ENCODE measurements around the gene PCDHGB2.
A peak's percentile ranks its signal among the peaks of the same experiment; 100 is the strongest.
"Not testable (repeated sequence)": the region's sequence is repeated elsewhere in the genome, so short reads cannot be mapped to it uniquely, and the experiment has no call there.

PCDHGB2 gene

GRCh38 chr5:141375444-141376155 lies 15.8 kb downstream of the PCDHGB2 start:
- H3K9me3 ChIP-seq (ENCODE audit: insufficient read depth, low read depth, low read length): peaks cover 67% of the 10 kb centered on the region
- H3K27me3 ChIP-seq (ENCODE audit: insufficient read depth, low read length); H3K4me3 ChIP-seq (ENCODE audit: low read length); H3K36me3 ChIP-seq (ENCODE audit: insufficient read depth, low read depth, low read length); H3K27ac ChIP-seq (ENCODE audit: low read length); H3K4me1 ChIP-seq (ENCODE audit: insufficient read depth, low read length); H3K9ac ChIP-seq (ENCODE audit: low read depth, low read length): not testable (repeated sequence)

DNA sequence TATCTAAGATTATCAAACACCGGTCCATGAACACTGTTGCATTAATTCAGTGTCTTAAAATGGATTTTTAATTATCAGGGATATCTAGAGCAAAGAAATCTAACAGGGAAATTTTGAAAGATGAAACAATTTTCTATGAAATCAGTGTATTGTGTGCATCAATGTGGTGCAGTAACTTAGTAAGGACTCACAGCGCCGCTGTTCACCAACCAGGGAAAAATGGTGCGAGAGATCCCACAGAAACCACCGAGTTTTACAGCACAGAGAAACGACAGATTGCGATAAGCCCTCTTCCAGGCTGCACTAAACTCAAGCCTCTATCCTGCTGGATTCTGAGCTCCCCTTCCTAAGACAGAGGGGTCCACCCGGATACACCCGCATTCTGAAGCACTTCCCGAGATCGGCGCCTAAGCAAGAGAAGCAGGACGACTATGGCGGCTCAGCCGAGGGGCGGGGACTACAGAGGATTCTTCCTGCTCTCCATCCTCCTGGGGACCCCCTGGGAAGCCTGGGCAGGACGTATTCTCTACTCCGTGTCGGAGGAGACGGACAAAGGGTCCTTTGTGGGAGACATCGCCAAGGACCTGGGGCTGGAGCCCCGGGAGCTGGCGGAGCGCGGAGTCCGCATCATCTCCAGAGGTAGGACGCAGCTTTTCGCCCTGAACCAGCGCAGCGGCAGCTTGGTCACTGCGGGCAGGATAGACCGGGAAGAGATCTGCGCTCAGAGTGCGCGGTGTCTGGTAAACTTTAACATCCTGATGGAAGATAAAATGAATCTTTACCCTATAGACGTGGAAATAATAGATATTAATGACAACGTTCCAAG lies 22.9 kb downstream of the PCDHGB2 start, which contains the start of gene PCDHGA7:
Gene PCDHGA7, plus strand, starts transcription at position 274 of the 826 bp plus-strand sequence. Its CDS starts 158 bp downstream, at position 432.
- no peak within 1 kb of the TSS for H3K4me3 ChIP-seq (ENCODE audit: low read length)
- no peak within 1 kb of the TSS for H3K27ac ChIP-seq (ENCODE audit: low read length)
- no peaks in the 10 kb centered on the region for H3K36me3 ChIP-seq (ENCODE audit: insufficient read depth, low read depth, low read length)
- H3K27me3 ChIP-seq (ENCODE audit: insufficient read depth, low read length): no peaks in the 10 kb centered on the region
- H3K9me3 ChIP-seq (ENCODE audit: insufficient read depth, low read depth, low read length): peaks cover 54% of the 10 kb centered on the region
- H3K9ac ChIP-seq (ENCODE audit: low read depth, low read length): no peak within 1 kb of the TSS
- no peaks in the 10 kb centered on the region for H3K4me1 ChIP-seq (ENCODE audit: insufficient read depth, low read length)

DNA sequence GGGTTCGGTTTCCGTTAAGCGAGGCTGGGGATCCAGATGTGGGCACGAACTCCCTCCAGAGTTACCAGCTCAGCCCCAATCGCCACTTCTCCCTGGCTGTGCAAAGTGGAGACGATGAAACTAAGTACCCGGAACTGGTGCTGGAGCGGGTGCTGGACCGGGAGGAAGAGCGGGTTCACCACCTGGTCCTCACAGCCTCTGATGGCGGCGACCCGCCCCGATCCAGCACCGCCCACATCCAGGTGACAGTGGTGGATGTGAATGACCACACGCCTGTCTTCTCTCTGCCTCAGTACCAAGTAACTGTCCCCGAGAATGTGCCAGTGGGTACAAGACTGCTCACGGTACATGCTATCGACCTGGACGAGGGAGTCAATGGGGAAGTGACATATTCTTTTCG lies 23.6 kb downstream of the PCDHGB2 start:
- Histone ChIP-seq H3K36me3 (ENCODE audit: insufficient read depth, low read depth, low read length) (no peaks in the 10 kb centered on the region), H3K9me3 (ENCODE audit: insufficient read depth, low read depth, low read length) (peaks cover 57% of the 10 kb centered on the region), H3K9ac (ENCODE audit: low read depth, low read length) (no peak overlapping the region), H3K27ac (ENCODE audit: low read length) (no peak overlapping the region), H3K4me1 (ENCODE audit: insufficient read depth, low read length) (no peaks in the 10 kb centered on the region), H3K27me3 (ENCODE audit: insufficient read depth, low read length) (no peaks in the 10 kb centered on the region), H3K4me3 (ENCODE audit: low read length) (no peak overlapping the region)

DNA sequence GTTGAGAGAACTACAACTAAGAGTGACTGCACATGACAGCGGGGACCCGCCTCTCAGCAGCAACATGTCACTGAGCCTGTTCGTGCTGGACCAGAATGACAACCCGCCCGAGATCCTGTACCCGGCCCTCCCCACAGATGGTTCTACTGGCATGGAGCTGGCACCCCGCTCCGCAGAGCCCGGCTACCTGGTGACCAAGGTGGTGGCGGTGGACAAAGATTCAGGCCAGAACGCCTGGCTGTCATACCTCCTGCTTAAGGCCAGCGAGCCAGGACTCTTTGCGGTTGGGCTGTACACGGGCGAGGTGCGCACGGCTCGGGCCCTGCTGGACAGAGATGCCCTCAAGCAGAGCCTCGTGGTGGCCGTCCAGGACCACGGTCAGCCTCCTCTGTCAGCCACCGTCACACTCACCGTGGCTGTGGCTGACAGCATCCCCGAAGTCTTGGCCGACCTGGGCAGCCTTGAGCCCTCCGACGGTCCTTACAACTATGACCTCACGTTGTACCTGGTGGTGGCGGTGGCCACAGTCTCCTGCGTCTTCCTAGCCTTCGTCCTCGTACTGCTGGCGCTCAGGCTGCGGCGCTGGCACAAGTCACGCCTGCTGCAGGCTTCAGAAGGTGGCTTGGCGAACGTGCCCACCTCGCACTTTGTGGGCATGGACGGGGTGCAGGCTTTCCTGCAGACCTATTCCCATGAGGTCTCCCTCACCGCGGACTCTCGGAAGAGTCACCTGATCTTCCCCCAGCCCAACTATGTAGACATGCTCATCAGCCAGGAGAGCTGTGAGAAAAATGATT lies 24.9 kb downstream of the PCDHGB2 start:
- Histone ChIP-seq H3K27me3 (ENCODE audit: insufficient read depth, low read length) (no peaks in the 10 kb centered on the region), H3K9me3 (ENCODE audit: insufficient read depth, low read depth, low read length) (peaks cover 65% of the 10 kb centered on the region), H3K27ac (ENCODE audit: low read length) (no peak overlapping the region), H3K36me3 (ENCODE audit: insufficient read depth, low read depth, low read length) (no peaks in the 10 kb centered on the region), H3K4me1 (ENCODE audit: insufficient read depth, low read length) (no peaks in the 10 kb centered on the region), H3K9ac (ENCODE audit: low read depth, low read length) (no peak overlapping the region), H3K4me3 (ENCODE audit: low read length) (no peak overlapping the region)

DNA sequence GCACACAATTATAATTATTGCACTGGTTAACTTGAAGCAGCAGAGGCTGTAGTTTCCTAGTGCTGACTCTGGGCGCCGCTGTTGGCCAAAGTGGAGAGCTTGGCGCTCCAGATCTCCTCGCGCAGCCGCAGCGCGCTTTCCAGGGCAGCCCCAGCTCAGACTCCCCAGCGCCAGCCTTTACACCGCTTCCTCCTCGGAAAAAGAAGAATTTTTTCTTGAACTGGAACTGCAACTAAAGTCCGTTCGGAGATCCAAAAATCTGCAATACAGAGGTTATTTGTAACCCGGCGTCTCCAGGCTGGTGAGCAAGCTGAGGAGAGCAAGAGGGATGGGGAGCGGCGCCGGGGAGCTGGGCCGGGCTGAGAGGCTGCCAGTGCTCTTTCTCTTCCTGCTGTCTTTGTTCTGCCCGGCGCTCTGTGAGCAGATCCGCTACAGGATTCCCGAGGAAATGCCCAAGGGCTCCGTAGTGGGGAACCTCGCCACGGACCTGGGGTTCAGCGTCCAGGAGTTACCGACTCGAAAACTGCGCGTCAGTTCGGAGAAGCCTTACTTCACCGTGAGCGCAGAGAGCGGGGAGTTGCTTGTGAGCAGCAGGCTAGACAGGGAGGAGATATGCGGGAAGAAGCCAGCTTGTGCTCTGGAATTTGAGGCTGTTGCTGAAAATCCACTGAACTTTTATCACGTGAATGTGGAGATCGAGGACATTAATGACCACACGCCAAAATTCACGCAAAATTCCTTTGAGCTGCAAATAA lies 27.9 kb downstream of the PCDHGB2 start, which contains the start of gene PCDHGB4:
Gene PCDHGB4, plus strand, starts transcription at position 142 of the 755 bp plus-strand sequence. Its CDS starts 187 bp downstream, at position 329.
- not testable (repeated sequence) for H3K9ac ChIP-seq (ENCODE audit: low read depth, low read length); H3K27ac ChIP-seq (ENCODE audit: low read length)

DNA sequence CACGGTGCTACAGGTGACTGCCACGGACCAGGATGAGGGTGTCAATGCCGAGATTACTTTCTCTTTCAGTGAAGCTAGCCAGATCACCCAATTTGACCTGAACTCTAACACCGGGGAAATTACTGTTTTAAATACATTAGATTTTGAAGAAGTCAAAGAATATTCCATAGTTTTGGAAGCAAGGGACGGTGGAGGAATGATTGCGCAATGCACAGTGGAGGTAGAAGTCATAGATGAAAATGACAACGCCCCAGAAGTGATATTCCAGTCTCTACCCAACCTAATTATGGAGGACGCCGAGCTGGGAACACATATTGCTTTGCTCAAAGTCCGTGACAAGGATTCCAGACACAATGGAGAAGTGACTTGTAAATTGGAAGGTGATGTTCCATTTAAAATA lies 28.9 kb downstream of the PCDHGB2 start:
- no peak overlapping the region for H3K9ac ChIP-seq (ENCODE audit: low read depth, low read length)
- no peaks in the 10 kb centered on the region for H3K36me3 ChIP-seq (ENCODE audit: insufficient read depth, low read depth, low read length)
- H3K27ac ChIP-seq (ENCODE audit: low read length): no peak overlapping the region
- H3K9me3 ChIP-seq (ENCODE audit: insufficient read depth, low read depth, low read length): peaks cover 74% of the 10 kb centered on the region
- no peaks in the 10 kb centered on the region for H3K4me1 ChIP-seq (ENCODE audit: insufficient read depth, low read length)
- no peak overlapping the region; the same call in 1 of the 2 replicates for H3K4me3 ChIP-seq (ENCODE audit: low read length)
- H3K27me3 ChIP-seq (ENCODE audit: insufficient read depth, low read length): no peaks in the 10 kb centered on the region

More for the DNA sequence above, 27.9 kb downstream of the PCDHGB2 start, which contains the start of gene PCDHGB4:
- H3K36me3 ChIP-seq (ENCODE audit: insufficient read depth, low read depth, low read length); H3K27me3 ChIP-seq (ENCODE audit: insufficient read depth, low read length); H3K4me1 ChIP-seq (ENCODE audit: insufficient read depth, low read length): not testable (repeated sequence)
- Histone ChIP-seq H3K4me3 (ENCODE audit: low read length) (peak within 1 kb of the TSS; percentile 26; the same call in 1 of the 2 replicates), H3K9me3 (ENCODE audit: insufficient read depth, low read depth, low read length) (peaks cover 74% of the 10 kb centered on the region)

GRCh38 chr5:141389153-141390042 lies 29.6 kb downstream of the PCDHGB2 start:
- no peak overlapping the region for H3K4me3 ChIP-seq (ENCODE audit: low read length)
- H3K27ac ChIP-seq (ENCODE audit: low read length): no peak overlapping the region
- H3K9me3 ChIP-seq (ENCODE audit: insufficient read depth, low read depth, low read length): peaks cover 74% of the 10 kb centered on the region
- no peak overlapping the region for H3K9ac ChIP-seq (ENCODE audit: low read depth, low read length)
- H3K36me3 ChIP-seq (ENCODE audit: insufficient read depth, low read depth, low read length): no peaks in the 10 kb centered on the region
- no peaks in the 10 kb centered on the region for H3K4me1 ChIP-seq (ENCODE audit: insufficient read depth, low read length)
- H3K27me3 ChIP-seq (ENCODE audit: insufficient read depth, low read length): no peaks in the 10 kb centered on the region

DNA sequence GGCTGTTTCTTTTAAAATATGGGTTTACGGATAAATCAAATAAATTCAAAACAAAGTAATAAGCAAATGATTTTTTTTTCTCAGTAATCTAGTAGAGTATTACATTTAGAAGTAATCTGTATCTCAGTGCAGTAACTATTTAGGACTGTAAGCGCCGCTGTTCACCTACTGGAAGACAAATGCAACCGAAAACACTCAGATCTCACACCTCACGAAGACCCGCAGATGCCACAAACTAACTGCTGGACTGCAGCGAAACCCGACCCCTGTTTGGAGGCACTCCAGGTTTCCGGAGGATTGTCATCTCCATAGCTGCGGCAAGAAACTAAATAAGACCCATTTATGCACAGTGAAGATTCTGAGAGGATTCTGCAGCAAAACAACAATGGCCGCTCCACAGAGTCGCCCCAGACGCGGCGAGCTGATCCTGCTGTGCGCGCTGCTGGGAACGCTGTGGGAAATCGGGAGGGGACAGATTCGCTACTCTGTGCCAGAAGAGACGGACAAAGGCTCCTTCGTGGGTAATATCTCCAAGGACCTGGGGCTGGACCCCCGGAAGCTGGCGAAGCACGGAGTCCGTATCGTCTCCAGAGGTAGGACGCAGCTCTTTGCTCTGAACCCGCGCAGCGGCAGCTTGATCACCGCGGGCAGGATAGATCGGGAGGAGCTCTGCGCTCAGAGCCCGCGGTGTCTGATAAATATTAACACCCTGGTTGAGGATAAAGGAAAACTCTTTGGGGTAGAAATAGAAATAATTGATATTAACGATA lies 32.8 kb downstream of the PCDHGB2 start, which contains the start of gene PCDHGA8:
Gene PCDHGA8, plus strand, starts transcription at position 205 of the 770 bp plus-strand sequence. Its CDS starts 181 bp downstream, at position 386.
- no peaks in the 10 kb centered on the region for H3K27me3 ChIP-seq (ENCODE audit: insufficient read depth, low read length)
- H3K4me1 ChIP-seq (ENCODE audit: insufficient read depth, low read length): no peaks in the 10 kb centered on the region
- H3K9me3 ChIP-seq (ENCODE audit: insufficient read depth, low read depth, low read length): peaks cover 86% of the 10 kb centered on the region
- no peak within 1 kb of the TSS for H3K9ac ChIP-seq (ENCODE audit: low read depth, low read length)
- no peaks in the 10 kb centered on the region for H3K36me3 ChIP-seq (ENCODE audit: insufficient read depth, low read depth, low read length)
- no peak within 1 kb of the TSS for H3K27ac ChIP-seq (ENCODE audit: low read length)
- H3K4me3 ChIP-seq (ENCODE audit: low read length): no peak within 1 kb of the TSS; the same call in 1 of the 2 replicates

DNA sequence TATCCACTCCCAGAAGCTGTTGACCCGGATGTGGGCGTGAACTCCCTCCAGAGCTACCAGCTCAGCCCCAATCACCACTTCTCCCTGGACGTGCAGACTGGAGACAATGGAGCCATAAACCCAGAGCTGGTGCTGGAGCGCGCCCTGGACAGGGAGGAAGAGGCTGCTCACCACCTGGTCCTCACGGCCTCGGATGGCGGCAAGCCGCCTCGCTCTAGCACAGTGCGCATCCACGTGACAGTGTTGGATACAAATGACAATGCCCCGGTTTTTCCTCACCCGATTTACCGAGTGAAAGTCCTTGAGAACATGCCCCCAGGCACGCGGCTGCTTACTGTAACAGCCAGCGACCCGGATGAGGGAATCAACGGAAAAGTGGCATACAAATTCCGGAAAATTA lies 33.5 kb downstream of the PCDHGB2 start:
- no peaks in the 10 kb centered on the region for H3K4me1 ChIP-seq (ENCODE audit: insufficient read depth, low read length)
- no peak overlapping the region for H3K27ac ChIP-seq (ENCODE audit: low read length)
- H3K9ac ChIP-seq (ENCODE audit: low read depth, low read length): no peak overlapping the region
- H3K4me3 ChIP-seq (ENCODE audit: low read length): no peak overlapping the region; the same call in 1 of the 2 replicates
- peaks cover 85% of the 10 kb centered on the region for H3K9me3 ChIP-seq (ENCODE audit: insufficient read depth, low read depth, low read length)
- no peaks in the 10 kb centered on the region for H3K27me3 ChIP-seq (ENCODE audit: insufficient read depth, low read length)
- H3K36me3 ChIP-seq (ENCODE audit: insufficient read depth, low read depth, low read length): no peaks in the 10 kb centered on the region

Measured in iPS-20b (cell line).